COLO668 (cell line): Measurements from ENCODE around the gene AMPD2.
"Not testable (repeated sequence)": the region's sequence is repeated elsewhere in the genome, so short reads cannot be mapped to it uniquely, and the experiment has no call there.

Experiments
- DNase-seq: peaks from one replicate; lab custom pipeline; 2025; ENCODE audit not compliant: unreplicated experiment; lab: John Stamatoyannopoulos, UW

Gene AMPD2

GRCh38 chr1:109676683-109677381 is 57.2 kb downstream of the AMPD2 start:
- not testable (repeated sequence) for DNase-seq

- DNase-seq, result no peak
These were observed 57.8 kb downstream of the AMPD2 start for GRCh38 chr1:109677459-109677858.

- not testable (repeated sequence) for DNase-seq
These were observed 59.0 kb downstream of the AMPD2 start for GRCh38 chr1:109678637-109679036.
